ENCODE measurements around the gene NALCN.

GRCh38 chr13:101264931-101265330 lies 151.4 kb downstream of the NALCN start:
- TF ChIP-seq EP300 (IDR thresholded peaks at IDR 0.05) (no peak), CTCF (IDR thresholded peaks at IDR 0.05) (no peak)
